Measurements from ENCODE around the gene FLNC.

DNA sequence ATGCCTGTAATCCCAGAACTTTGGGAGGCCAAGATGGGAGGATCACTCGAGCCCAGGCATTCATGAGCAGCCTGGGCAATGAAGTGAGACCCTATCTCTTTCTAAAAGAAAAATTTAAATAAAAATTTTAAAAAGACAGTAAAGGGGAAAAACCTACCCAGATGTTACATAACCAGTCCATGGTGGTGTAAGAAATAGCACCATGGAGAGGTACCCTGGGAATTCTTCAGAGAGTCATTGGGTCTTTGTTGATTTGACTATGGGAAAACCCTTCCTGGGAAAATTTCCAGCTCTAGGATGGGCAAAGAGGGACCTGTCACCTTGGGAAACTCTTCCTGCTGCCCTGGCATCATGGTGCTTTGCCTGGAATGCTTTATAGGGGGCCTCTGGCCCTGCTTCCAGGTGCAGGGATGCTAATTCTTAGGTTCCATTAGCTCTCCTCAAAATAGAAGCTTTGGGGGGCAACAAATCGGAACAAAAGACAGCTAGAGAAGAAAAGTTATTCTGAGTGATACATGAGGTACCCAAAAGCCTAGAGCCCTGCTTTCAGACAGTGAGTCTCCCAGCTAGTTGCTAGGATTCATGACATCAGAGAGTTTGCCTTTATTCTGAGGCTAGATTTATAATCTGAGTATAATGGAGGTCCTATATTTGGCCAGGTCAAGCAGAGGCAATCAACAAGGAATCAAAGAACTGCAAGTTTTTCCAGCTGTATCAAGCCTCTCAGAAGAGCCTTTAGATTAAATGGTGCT, 28.4 kb upstream of the FLNC start:
- TF ChIP-seq, protein P1, sequence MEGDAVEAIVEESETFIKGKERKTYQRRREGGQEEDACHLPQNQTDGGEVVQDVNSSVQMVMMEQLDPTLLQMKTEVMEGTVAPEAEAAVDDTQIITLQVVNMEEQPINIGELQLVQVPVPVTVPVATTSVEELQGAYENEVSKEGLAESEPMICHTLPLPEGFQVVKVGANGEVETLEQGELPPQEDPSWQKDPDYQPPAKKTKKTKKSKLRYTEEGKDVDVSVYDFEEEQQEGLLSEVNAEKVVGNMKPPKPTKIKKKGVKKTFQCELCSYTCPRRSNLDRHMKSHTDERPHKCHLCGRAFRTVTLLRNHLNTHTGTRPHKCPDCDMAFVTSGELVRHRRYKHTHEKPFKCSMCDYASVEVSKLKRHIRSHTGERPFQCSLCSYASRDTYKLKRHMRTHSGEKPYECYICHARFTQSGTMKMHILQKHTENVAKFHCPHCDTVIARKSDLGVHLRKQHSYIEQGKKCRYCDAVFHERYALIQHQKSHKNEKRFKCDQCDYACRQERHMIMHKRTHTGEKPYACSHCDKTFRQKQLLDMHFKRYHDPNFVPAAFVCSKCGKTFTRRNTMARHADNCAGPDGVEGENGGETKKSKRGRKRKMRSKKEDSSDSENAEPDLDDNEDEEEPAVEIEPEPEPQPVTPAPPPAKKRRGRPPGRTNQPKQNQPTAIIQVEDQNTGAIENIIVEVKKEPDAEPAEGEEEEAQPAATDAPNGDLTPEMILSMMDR (IDR thresholded peaks at IDR 0.05 in 8 of 11, conservative IDR thresholded peaks at IDR 0.05 in 3 of 11): no peak
- no peak for TF ChIP-seq POLR2A (IDR thresholded peaks at IDR 0.05)
